Suprapubic skin (tissue), 4 donors: ENCODE measurements around the gene ZNF71. TPM values are rescaled to one million over a fixed set of nuclear protein-coding genes. Genes with fewer than 3 reads are reported as not detected.

Experiments used
- DNase-seq, 2 donors: peaks; one replicate each; pipeline ENCODE4 v3.0.0-alpha.2; 2019; ENCODE audit warnings: low spot score in 2 of 2
- H3K27ac ChIP-seq: fragments of 200-600 bp; sonication (generic); one replicate; pipeline ENCODE4 v1.5.1; 2019
- H3K27me3 ChIP-seq: fragments of 200-600 bp; sonication (generic); one replicate; pipeline ENCODE4 v1.5.1; 2019
- H3K36me3 ChIP-seq: fragments of 200-600 bp; sonication (generic); one replicate; pipeline ENCODE4 v1.5.1; 2019
- H3K4me1 ChIP-seq: fragments of 200-600 bp; sonication (generic); one replicate; pipeline ENCODE4 v1.5.1; 2019
- H3K4me3 ChIP-seq: fragments of 200-600 bp; sonication (generic); one replicate; pipeline ENCODE4 v1.5.1; 2019; ENCODE audit warnings: mild to moderate bottlenecking
- H3K9me3 ChIP-seq: fragments of 200-600 bp; sonication (generic); one replicate; pipeline ENCODE4 v1.5.1; 2019
- EP300 ChIP-seq: sonication (generic); formaldehyde crosslinking; IDR thresholded peaks from one replicate; pipeline ENCODE4 v1.6.1; 2017; ENCODE audit warnings: antibody characterized with exemption
- POLR2A ChIP-seq, 2 donors: fragments of 450-650 bp; IDR thresholded peaks; one replicate each; pipeline ENCODE4 v1.6.1; 2017; ENCODE audit warnings: antibody characterized with exemption in 2 of 2, mild to moderate bottlenecking in 2 of 2, moderate library complexity in 2 of 2
- POLR2AphosphoS5 ChIP-seq, 3 donors: sonication (generic); formaldehyde crosslinking; IDR thresholded peaks; one replicate each; pipeline ENCODE4 v1.6.1; 2017; ENCODE audit warnings: antibody characterized with exemption in 3 of 3
- whole genome bisulfite sequencing: methylation state at CpG from one replicate; pipeline ENCODE4 v1.1.5; 2018; 5-methylcytosine and 5-hydroxymethylcytosine counted together
- total RNA-seq, 4 donors: library from RNA; depleted of rRNA; stranded (reverse); fragments of >200 nt; gene quantifications; one replicate each; pipeline ENCODE4 v1.1.0, GENCODE V29; 2016
- TF ChIP-seq, protein P1 (sequence below), 2 donors: fragments of 200-600 bp in 1 of 2; fragments of 450-650 bp in 1 of 2; sonication (generic) in 1 of 2; IDR thresholded peaks; one replicate each; pipeline ENCODE4 v1.5.1; 2016 to 2019; ENCODE audit warnings: antibody characterized with exemption in 2 of 2, mild to moderate bottlenecking in 1 of 2, moderate library complexity in 1 of 2

ZNF71 gene
- total RNA-seq, 4 donors from 2014 or later = 5.0 to 15.9 (median 7.5) TPM

DNA sequence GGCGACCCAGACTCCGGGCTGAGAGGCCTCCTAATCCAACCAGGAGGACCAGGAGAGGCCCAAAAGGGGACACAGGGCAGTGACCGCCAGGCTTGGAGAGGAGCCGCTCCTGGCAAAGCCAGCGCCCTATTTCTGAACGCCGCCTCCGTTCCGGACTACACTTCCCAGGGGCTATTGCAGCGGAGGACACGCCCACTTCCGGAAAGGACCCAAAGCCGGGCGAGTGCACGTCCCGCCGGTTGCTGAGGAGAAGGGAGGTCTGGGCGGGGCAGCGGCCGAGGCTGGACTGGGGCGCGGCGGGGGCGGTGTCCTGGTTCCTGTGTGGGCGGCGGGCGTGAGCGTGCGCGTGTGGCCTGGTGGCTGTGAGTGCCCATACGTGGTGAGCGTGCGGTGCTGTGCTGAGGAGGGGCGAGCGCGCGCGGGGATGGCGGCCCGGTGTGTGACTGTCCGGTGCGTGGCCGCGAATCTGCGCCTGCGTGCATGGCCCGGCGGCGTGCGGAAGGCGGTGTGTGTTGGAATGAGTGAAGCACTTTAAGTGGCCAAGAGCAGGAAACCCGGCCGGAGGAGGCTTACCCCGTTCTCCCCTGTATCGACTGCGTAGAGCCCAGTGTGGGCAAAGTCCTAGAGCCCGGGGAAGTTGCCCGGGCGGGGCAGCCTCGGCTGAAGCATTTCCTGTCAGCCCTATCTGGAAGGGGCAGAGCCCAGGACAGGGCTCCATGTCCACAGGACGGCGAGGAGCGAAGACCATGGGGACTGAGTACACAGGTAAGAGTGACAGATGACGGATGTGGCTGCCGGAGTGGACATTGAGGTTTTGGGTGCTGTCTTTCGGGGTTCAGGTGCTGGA is 27.6 kb upstream of the ZNF71 start, which contains the start of gene ZNF470:
Gene ZNF470, plus strand, starts transcription at position 195 of the 847 bp plus-strand sequence. CDS start 2,844 bp downstream, outside the sequence.
- peaks cover 28% of the 10 kb centered on the region for H3K36me3 ChIP-seq

DNA sequence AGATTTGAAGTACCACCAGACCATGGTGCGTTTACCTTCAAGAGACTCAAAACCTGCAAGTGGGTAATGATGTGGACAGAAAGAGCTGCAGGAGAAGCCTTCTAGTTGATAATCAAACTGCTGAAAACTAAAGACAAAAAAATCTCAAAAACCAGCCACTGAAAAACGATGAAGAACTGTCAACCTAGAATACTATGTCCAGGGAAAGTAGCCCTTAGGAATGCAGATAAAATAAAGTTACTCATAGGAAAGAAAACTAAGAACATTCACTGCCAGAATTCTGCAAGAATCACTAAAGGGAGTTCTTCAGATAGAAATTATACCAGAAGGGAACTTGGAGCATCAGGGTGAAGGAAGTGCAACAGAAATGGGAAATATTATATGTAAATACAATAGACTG is 22.5 kb upstream of the ZNF71 start:
- Histone ChIP-seq H3K4me3 (no peak overlapping the region), H3K36me3 (peaks cover 72% of the 10 kb centered on the region), H3K27me3 (no peaks in the 10 kb centered on the region), H3K9me3 (peaks cover 49% of the 10 kb centered on the region), H3K4me1 (peaks cover 7% of the 10 kb centered on the region), H3K27ac (no peak overlapping the region)
- TF ChIP-seq POLR2AphosphoS5 (IDR thresholded peaks at IDR 0.05) (no peak), EP300 (no peak), POLR2A (IDR thresholded peaks at IDR 0.05) (no peak)
- TF ChIP-seq, protein P1, sequence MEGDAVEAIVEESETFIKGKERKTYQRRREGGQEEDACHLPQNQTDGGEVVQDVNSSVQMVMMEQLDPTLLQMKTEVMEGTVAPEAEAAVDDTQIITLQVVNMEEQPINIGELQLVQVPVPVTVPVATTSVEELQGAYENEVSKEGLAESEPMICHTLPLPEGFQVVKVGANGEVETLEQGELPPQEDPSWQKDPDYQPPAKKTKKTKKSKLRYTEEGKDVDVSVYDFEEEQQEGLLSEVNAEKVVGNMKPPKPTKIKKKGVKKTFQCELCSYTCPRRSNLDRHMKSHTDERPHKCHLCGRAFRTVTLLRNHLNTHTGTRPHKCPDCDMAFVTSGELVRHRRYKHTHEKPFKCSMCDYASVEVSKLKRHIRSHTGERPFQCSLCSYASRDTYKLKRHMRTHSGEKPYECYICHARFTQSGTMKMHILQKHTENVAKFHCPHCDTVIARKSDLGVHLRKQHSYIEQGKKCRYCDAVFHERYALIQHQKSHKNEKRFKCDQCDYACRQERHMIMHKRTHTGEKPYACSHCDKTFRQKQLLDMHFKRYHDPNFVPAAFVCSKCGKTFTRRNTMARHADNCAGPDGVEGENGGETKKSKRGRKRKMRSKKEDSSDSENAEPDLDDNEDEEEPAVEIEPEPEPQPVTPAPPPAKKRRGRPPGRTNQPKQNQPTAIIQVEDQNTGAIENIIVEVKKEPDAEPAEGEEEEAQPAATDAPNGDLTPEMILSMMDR (IDR thresholded peaks at IDR 0.05) = no peak
- no peak for DNase-seq
- 48% methylated on average over 2 of the region's 2 CpGs for WGBS

More for the DNA sequence above, 27.6 kb upstream of the ZNF71 start, which contains the start of gene ZNF470:
- DNase-seq = peak; percentile 95 to 97
- Histone ChIP-seq H3K9me3 (peaks cover 19% of the 10 kb centered on the region), H3K27me3 (no peaks in the 10 kb centered on the region), H3K27ac (peak within 1 kb of the TSS; percentile 66), H3K4me3 (peak within 1 kb of the TSS; percentile 90), H3K4me1 (peaks cover 7% of the 10 kb centered on the region)
- WGBS = 46% methylated on average over 6 of the region's 66 CpGs
- TF ChIP-seq EP300 = no peak
- no peak for TF ChIP-seq POLR2AphosphoS5 (IDR thresholded peaks at IDR 0.05)
- no peak for TF ChIP-seq POLR2A (IDR thresholded peaks at IDR 0.05)
- TF ChIP-seq, protein P1 (IDR thresholded peaks at IDR 0.05) = no peak

DNA sequence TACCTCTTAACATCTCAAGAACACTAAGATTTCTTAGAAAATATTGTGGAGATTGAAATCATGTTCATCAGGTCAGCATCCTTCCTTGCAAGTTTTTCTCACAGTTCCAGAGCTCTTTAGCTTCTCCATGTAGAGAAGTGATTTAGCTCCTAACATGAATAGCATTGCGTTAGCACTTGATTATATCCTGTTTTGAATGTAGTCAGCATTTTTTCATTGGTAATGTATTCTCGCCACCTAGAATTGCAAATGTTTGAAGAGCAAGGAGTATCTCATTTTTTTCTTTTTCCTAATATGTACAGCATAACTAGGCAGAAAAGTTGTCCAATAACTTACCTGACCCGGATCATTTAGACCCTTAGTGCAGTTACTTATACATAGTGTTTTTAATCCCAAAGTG is 21.2 kb upstream of the ZNF71 start:
- DNase-seq = no peak
- Histone ChIP-seq H3K9me3 (peaks cover 62% of the 10 kb centered on the region), H3K4me3 (no peak overlapping the region), H3K27me3 (no peaks in the 10 kb centered on the region), H3K36me3 (peaks cover 72% of the 10 kb centered on the region), H3K27ac (no peak overlapping the region), H3K4me1 (no peaks in the 10 kb centered on the region)
- TF ChIP-seq EP300 (no peak), POLR2AphosphoS5 (IDR thresholded peaks at IDR 0.05) (no peak), POLR2A (IDR thresholded peaks at IDR 0.05) (no peak)
- TF ChIP-seq, protein P1 (IDR thresholded peaks at IDR 0.05) = no peak
- 97% methylated on average over 3 of the region's 3 CpGs for WGBS

DNA sequence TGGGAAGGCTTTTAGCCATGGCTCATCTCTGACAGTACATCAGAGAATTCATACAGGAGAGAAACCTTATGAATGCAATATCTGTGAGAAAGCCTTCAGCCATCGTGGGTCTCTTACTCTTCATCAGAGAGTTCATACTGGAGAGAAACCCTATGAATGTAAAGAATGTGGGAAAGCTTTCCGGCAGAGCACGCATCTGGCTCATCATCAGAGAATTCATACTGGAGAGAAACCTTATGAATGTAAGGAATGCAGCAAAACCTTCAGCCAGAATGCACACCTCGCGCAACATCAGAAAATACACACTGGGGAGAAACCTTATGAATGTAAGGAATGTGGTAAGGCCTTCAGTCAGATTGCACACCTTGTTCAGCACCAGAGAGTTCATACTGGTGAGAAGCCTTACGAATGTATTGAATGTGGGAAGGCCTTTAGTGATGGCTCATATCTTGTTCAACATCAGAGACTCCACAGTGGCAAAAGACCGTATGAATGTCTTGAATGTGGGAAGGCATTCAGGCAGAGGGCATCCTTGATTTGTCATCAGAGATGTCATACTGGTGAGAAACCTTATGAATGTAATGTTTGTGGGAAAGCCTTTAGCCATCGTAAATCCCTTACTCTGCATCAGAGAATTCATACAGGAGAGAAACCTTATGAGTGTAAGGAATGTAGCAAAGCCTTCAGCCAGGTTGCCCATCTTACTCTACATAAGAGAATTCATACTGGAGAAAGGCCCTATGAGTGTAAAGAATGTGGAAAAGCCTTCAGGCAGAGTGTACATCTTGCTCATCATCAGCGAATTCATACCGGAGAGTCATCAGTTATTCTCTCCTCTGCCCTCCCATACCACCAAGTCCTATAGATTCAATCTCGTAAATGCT is 17.1 kb upstream of the ZNF71 start:
- TF ChIP-seq POLR2A (IDR thresholded peaks at IDR 0.05) (no peak), POLR2AphosphoS5 (IDR thresholded peaks at IDR 0.05) (no peak), EP300 (no peak)
- TF ChIP-seq, protein P1 (IDR thresholded peaks at IDR 0.05) = no peak
- H3K4me3 ChIP-seq = no peak overlapping the region
- H3K4me1 ChIP-seq = no peaks in the 10 kb centered on the region
- DNase-seq = no peak
- H3K36me3 ChIP-seq = peaks cover 40% of the 10 kb centered on the region
- WGBS = 97% methylated on average over 11 of the region's 11 CpGs
- peaks cover 86% of the 10 kb centered on the region for H3K9me3 ChIP-seq
- H3K27me3 ChIP-seq = no peaks in the 10 kb centered on the region
- H3K27ac ChIP-seq = no peak overlapping the region
